Forelimb muscle (tissue), 1 donor: ENCODE data around the gene LZTS2. TPM values are rescaled to one million over a fixed set of nuclear protein-coding genes. Genes with fewer than 3 reads are reported as not detected.

ENCODE experiments used
- DNase-seq: peaks from one replicate; pipeline ENCODE4 v3.0.0-alpha.2; 2013; ENCODE audit warnings: low read depth
- polyA plus RNA-seq: library from polyadenylated mRNA; unstranded; fragments of 120-200 nt; gene quantifications from one replicate; pipeline ENCODE4 v1.2.1, GENCODE V29; 2013; ENCODE audit not compliant: insufficient read length

The LZTS2 gene
- polyA plus RNA-seq, 1 donor = 60.9 TPM

- no peak for DNase-seq
These were observed 1.2 kb upstream of the LZTS2 start for GRCh38 chr10:100998183-100998990.

- no peak for DNase-seq
These were observed 442 bp upstream of the LZTS2 start for GRCh38 chr10:100998991-100999741.

- DNase-seq = no peak
These were observed 713 bp downstream of the LZTS2 start for GRCh38 chr10:101000127-101000914.

GRCh38 chr10:101000915-101001658, 1.5 kb downstream of the LZTS2 start:
- no peak for DNase-seq

GRCh38 chr10:101001659-101002035, 2.0 kb downstream of the LZTS2 start:
- DNase-seq = no peak

GRCh38 chr10:101002456-101002855, 2.8 kb downstream of the LZTS2 start:
- no peak for DNase-seq

- no peak for DNase-seq
These were observed 4.1 kb downstream of the LZTS2 start for GRCh38 chr10:101003639-101004206.

GRCh38 chr10:101005361-101005760, 5.8 kb downstream of the LZTS2 start:
- no peak for DNase-seq

GRCh38 chr10:101005869-101006567, 6.4 kb downstream of the LZTS2 start:
- DNase-seq = no peak

GRCh38 chr10:101006593-101007098, 7.0 kb downstream of the LZTS2 start:
- DNase-seq = no peak

GRCh38 chr10:101007099-101007711, 7.6 kb downstream of the LZTS2 start:
- no peak for DNase-seq

GRCh38 chr10:101007915-101008822, 8.6 kb downstream of the LZTS2 start:
- DNase-seq = no peak

GRCh38 chr10:101008823-101009423, 9.3 kb downstream of the LZTS2 start:
- DNase-seq = no peak

- DNase-seq = no peak
These were observed 10.7 kb downstream of the LZTS2 start for GRCh38 chr10:101010329-101010728.

GRCh38 chr10:101011517-101012423, 12.2 kb downstream of the LZTS2 start:
- DNase-seq = no peak

GRCh38 chr10:101012525-101013364, 13.1 kb downstream of the LZTS2 start:
- DNase-seq = no peak
